GM18907 (cell line): Measurements from ENCODE around the gene CERK.

Source experiments
- ATAC-seq: cut with Tn5 transposase; IDR thresholded peaks from one replicate; pipeline ENCODE4 v1.9.1; 2021; ENCODE audit warnings: mild to moderate bottlenecking, moderate library complexity; ENCODE audit not compliant: unreplicated experiment

CERK gene

GRCh38 chr22:46665151-46665695 is 72.8 kb downstream of the CERK start:
- ATAC-seq, result no peak

DNA sequence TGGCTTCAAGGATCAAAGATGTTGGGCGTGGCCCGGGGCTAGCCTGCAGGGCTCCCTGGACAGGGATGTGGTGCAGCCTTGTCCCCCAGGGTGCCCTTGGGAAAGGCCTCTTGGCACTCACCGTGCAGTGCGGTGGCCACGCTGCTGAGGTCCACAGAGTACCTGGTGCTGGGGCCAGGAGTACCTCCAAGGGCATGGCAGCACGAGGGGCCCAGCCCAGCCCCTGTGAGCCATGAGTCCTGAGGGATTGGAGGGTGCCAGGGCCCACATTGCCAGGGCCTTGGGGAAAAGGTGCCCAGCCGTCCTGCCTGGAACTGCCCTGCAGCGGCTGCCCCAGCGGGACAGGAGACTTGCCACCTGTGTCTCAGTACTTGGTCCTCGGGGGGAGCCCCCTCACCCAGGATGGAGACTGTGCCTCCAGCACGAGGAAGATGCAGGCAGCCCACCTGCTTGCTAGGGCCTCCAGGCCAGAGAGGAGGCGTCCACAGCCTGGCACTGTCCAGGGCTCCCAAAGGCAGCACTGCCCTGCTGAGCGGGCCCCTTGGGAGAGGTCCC is 73.7 kb downstream of the CERK start:
- no peak for ATAC-seq

GRCh38 chr22:46663436-46664100 is 74.5 kb downstream of the CERK start:
- ATAC-seq, result no peak

GRCh38 chr22:46663001-46663400 is 75.1 kb downstream of the CERK start:
- no peak for ATAC-seq

DNA sequence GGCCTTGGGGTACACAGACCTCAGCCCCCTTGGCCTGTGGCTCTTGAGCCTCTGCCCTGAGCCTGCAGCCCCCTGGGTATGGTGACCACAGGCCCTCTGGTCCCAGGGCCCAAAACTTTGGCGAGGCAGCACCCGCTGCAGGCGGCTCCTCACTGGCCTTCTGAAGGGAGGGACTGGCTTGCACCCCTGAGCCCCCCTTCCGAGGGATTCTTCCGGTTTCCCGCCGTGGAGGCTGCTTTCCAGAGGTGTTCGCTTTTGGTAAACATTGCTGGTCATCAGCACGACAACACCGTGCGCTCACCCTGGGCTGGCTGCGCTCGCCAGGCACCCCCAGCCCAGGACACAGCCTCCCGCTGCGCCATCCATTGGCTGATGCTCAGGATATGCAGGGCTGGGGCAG is 75.8 kb downstream of the CERK start:
- ATAC-seq, result no peak

DNA sequence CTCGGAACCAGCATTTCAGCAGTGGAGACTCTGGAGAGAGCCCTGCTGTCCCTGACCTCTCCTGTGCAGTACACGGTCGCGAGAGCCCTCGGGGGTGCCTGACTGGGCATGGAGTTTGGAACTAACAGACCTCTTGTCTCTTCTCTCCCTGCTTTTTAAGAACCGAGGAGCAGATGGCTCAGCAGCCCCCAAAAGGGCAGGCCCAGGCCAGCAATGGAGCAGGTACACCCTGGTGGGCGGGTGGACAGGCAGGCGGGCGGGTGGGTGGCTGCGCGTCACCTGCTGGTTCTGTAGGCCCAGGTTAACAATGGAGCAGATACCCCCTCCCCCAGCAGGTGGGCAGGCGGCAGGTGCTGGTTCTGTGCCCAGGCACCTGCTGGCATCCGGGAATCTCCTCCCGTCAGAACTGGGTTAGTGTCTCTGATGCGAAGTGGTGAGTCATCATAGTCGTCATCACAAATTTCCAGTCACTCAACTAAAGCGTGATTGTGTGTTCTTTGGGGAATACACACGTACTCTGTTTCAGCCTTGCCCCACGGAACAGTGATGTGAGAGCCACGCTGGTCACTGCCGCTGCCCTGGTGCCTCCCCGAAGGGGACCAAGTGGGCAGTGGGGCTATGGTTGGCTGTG is 76.7 kb downstream of the CERK start:
- no peak for ATAC-seq

- no peak for ATAC-seq
Measured at GRCh38 chr22:46660604-46661201, 77.3 kb downstream of the CERK start.

- ATAC-seq, result no peak
Measured at GRCh38 chr22:46659791-46660186, 78.3 kb downstream of the CERK start.

DNA sequence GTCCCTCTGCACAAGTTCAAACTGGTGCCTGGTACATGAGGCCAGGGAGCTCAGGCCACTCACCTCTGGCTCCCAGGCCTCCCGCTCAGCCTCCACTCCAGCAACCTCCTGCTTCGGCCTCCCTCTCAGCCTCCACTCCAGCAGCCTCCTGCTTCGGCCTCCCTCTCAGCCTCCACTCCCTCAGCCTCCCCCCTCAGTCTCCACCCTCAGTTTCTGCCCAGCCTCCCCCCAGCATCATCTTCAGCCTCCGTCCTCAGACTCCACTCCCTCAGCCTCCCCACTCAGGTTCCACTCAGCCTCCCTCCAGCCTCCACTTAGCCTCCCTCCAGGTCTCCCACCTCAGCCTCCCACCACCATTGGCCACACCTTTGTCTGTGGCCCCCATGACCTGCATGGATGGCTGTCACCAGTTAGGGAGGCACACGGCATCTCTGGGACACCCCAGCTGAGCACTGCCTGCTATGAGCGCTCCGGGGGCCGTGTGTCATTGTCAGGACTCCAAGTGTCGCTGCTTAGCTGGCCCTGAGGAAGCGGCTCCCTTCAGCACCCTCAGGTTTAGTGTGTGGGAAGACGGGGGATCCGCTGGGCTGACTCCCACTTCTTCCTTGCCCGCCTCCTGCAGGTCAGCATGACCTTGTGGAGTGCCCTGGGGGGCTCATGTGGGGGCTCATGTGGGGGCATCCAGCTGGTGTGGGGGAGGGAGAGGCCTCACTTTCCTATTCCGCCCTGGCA is 78.8 kb downstream of the CERK start:
- no peak for ATAC-seq

DNA sequence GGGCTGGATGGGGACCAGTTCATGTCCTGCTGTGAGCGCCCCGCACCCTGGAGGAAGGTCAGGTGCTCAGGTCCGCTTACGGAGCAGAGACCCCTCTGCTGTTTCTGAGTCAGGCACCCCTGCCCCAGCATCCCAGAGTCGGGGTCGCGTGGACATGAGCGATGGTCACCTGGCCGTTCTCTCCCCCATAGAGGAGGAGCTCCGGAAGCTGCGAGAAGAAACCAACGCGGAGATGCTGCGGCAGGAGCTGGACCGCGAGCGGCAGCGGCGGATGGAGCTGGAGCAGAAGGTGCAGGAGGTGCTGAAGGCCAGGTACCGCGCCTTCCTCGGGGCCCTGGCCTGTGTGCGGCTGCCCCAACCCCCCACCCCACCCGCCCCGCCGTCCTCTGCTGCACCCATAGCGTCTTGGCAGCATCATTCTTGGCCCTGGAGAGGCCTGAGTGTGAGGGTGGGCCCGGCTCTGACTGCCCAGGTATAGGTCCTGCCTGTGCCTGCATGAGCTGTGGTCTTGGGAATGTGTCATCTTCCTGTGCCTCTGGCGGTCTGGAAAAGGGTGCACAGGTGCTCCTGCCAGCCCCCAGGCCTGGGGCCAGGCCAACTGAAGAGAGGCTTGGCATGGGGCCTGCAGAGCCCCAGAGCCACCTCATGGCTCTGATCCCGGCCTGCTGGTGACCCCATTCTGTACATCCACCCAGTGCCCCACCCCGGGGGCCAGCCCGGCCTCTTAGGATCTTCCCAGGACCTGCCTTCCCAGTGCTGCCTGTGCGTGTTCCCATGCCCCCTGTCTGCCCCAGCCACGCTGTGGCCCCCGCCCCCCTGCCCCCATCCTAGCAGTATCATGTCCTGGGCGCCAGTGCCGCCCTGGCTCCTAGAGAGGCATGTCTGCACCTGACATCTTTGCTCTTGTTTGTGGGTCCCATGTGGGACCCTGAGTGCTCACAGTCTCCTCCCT is 79.8 kb downstream of the CERK start:
- ATAC-seq, result no peak

DNA sequence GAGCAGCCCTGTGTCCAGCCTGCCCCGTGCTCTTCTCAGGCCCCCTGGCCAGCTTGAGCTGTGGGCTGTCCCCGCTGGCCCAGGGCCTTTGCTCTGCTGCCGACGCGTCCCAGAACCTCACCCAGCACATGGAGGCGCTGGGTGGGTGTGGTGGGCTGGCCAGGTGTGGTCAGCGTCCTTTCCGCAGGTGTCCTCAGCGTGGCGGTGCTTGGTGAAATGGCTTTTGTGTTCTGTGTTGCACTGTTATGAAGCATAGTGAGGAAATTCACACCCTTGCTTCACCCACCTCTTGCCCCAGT is 80.4 kb downstream of the CERK start:
- ATAC-seq, result no peak

DNA sequence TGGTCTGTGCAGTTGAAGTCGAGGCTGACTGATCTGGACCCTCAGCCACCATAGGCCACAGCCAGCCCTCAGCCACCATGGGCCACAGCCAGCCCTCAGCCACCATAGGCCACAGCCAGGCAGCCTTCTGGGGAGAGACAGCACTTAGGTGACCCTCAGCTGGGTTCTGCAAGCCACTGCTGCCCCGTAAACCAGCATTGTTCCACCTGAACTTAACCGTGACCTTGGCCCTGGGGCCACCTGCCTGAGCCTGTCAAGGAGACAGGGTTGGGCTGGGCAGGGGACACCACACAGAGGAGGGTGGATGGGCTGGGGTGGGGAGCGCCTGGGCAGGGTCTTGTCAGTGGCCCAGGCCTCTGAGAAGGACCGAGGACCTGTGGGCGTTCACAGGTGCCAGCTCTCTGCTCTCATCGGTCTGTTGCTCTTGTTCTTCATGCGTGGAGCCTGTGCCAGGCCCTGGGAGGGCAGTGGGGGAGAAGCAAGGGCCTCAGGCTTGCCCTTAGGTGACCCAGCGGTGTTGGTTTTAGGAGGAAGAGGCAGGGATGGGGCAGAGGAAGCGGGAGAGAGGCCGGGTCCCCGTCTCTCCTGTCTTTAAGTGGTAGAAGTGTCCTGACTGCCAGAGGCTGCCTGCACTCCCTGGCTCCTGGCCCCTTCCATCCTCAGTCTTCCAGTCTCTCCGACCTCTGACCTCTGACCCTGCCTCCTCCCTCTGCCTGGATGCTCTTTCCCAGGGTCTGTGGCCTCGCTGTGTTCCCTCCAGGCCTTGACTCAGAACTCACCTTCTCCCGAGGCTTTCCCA is 81.0 kb downstream of the CERK start:
- no peak for ATAC-seq

GRCh38 chr22:46655861-46656608 is 82.0 kb downstream of the CERK start:
- ATAC-seq, result no peak

GRCh38 chr22:46654927-46655595 is 83.0 kb downstream of the CERK start:
- no peak for ATAC-seq

GRCh38 chr22:46654426-46654825 is 83.6 kb downstream of the CERK start:
- ATAC-seq, result no peak

DNA sequence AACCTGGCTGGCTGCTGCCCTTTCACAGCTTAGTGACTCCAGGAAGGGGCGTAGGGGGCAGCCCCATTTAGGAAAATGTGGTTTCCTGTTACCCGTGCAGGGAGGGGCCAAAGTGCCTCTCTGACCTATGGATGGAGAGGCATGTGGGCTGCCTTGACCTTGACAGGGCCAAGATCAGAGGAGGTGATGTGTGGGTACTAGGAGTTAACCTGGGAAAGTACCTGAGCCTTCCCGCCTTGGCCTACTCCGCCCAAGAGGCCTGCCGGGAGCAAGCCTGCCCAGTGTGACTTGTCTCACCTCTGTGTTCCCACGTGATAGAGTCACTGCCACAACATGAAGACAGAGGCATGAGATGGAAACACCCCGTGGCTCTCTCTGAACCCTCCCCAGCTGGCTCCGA is 84.5 kb downstream of the CERK start:
- no peak for ATAC-seq

GRCh38 chr22:46652847-46653331 is 85.2 kb downstream of the CERK start:
- ATAC-seq, result no peak
